Colon (tissue), 2 donors: ENCODE data around the gene OR1E2.
"Not testable (repeated sequence)": the region's sequence is repeated elsewhere in the genome, so short reads cannot be mapped to it uniquely, and the experiment has no call there.

Experiments
- FAIRE-seq: peaks from 2 replicates; lab custom pipeline; 2012; peaks lifted over from hg19 to GRCh38; lab: Jason Lieb, UNC
- donor health status: control.
- donor health status: control.

The OR1E2 gene

DNA sequence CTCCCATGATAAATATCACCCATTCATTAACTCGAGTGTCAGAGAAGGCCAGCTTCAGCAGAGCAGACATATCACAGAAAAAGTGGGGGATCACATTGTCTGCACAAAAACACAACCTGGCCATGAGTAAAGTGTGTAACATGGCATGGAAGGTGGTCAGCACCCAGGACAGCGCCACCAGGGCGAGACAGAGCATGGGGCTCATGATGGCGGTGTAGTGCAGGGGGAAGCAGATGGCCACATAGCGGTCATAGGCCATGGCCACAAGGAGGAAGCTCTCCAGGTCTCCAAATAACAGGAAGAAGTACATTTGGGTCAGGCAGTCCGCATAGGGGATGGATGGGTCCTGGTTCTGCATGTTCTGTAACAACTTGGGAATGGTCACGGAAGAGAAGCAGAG lies 35.8 kb downstream of the OR1E2 start:
- not testable (repeated sequence) for FAIRE-seq

DNA sequence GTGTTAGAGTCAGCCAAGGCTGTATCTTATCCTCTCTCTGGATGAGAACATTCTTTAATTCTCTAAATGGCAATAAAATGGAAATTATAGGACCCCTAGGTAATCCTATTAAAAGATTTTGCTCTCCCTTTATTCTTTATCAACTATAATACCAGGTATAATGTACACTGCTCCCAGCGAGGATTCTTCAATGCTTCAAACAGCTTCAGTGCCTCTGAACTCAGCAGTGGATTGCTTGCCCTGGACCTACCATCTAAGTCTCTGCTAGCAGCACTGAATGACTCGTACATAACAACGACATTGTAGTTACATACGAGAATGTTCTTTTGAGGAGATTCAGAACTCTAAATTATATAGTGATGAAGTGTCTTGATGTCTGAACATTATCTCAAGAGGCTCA lies 43.9 kb downstream of the OR1E2 start:
- no peak for FAIRE-seq

GRCh38 chr17:3385869-3386816 lies 47.5 kb downstream of the OR1E2 start, which contains the start of gene OR3A2:
OR3A2 (minus strand) TSS chr17:3386308.
- no peak for FAIRE-seq
